ENCODE data around the gene IRGQ. TPM values are rescaled to one million over a fixed set of nuclear protein-coding genes. Genes with fewer than 3 reads are reported as not detected.

The IRGQ gene
- total RNA-seq, 1 experiment from 2014 or later: 34.2 TPM

DNA sequence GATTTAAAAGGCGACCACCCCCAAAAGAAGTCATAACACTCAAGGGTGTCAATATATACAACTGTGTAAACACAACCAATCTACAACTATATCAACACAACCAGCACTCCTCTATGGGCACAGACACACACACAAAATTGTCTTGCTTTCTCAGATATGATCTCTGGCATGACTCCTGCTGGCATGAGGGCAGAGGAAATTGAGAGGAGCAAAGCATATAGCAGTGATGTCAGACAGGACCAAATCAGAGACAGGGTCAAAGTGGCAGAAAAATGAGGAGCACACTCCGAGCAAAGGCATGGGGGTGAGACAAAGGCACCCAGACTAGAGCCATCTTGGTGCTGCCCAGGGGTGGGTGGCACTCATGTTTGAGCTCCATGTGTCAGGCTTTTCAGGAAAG is 9.6 kb downstream of the IRGQ start:
- CTCF ChIA-PET: no interaction called here
- H3K36me3 Mint-ChIP-seq (ENCODE audit: insufficient read depth, unreplicated experiment): peaks cover 17% of the 10 kb centered on the region

DNA sequence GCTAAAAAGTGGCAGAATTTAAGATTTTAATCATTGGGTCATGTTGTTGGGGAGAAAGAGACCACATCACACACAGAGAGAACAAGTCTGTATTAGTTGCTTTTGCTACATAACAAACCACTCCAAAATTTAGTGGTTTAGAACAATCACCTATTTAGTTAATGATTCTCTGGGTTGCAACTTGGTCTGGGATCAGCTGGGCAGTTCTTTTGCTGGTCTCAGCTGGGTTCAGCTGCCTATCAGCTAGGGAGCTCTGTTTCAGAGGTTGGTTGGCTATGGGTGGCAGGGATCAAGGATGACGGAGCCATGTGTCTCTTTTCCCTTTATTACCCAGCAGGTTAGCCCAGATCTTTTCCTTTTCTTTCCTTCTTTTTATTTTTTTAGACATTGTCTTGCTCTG is 11.4 kb downstream of the IRGQ start:
- no TSS peak for BruUV-seq (replicated peaks)
- peaks cover 10% of the 10 kb centered on the region for H3K4me1 Mint-ChIP-seq (ENCODE audit: low read depth, unreplicated experiment)
- H3K4me3 Mint-ChIP-seq (ENCODE audit: low read depth, unreplicated experiment): no peak overlapping the region
- no peaks in the 10 kb centered on the region for H3K27me3 Mint-ChIP-seq (ENCODE audit: unreplicated experiment)
- TF ChIP-seq, protein P1, sequence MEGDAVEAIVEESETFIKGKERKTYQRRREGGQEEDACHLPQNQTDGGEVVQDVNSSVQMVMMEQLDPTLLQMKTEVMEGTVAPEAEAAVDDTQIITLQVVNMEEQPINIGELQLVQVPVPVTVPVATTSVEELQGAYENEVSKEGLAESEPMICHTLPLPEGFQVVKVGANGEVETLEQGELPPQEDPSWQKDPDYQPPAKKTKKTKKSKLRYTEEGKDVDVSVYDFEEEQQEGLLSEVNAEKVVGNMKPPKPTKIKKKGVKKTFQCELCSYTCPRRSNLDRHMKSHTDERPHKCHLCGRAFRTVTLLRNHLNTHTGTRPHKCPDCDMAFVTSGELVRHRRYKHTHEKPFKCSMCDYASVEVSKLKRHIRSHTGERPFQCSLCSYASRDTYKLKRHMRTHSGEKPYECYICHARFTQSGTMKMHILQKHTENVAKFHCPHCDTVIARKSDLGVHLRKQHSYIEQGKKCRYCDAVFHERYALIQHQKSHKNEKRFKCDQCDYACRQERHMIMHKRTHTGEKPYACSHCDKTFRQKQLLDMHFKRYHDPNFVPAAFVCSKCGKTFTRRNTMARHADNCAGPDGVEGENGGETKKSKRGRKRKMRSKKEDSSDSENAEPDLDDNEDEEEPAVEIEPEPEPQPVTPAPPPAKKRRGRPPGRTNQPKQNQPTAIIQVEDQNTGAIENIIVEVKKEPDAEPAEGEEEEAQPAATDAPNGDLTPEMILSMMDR (IDR thresholded peaks at IDR 0.05; ENCODE audit: unreplicated experiment): no peak
- H3K36me3 Mint-ChIP-seq (ENCODE audit: insufficient read depth, unreplicated experiment): peaks cover 7% of the 10 kb centered on the region
- intact Hi-C loops (cut with micrococcal nuclease; ENCODE audit: unreplicated experiment): no loop called here
- CTCF ChIA-PET: interaction anchor here (0.5 to 0.9 kb wide), 3 partner anchors 11 to 884 kb away, joined by 3 to 5 read pairs (median 4); partner anchors contain the start of gene IRGQ
- H3K9me3 Mint-ChIP-seq (ENCODE audit: low read depth, unreplicated experiment): no peaks in the 10 kb centered on the region
- H3K27ac Mint-ChIP-seq (ENCODE audit: unreplicated experiment): no peak overlapping the region
- no peak for DNase-seq

More for the DNA sequence above, 9.6 kb downstream of the IRGQ start:
- Mint-ChIP-seq H3K4me1 (ENCODE audit: low read depth, unreplicated experiment) (peaks cover 10% of the 10 kb centered on the region), H3K9me3 (ENCODE audit: low read depth, unreplicated experiment) (no peaks in the 10 kb centered on the region), H3K27me3 (ENCODE audit: unreplicated experiment) (no peaks in the 10 kb centered on the region), H3K27ac (ENCODE audit: unreplicated experiment) (no peak overlapping the region), H3K4me3 (ENCODE audit: low read depth, unreplicated experiment) (no peak overlapping the region)
- BruUV-seq (replicated peaks): no TSS peak
- TF ChIP-seq, protein P1 (IDR thresholded peaks at IDR 0.05; ENCODE audit: unreplicated experiment): no peak
- intact Hi-C loops (cut with micrococcal nuclease; ENCODE audit: unreplicated experiment): no loop called here
- no peak for DNase-seq

- Mint-ChIP-seq H3K27me3 (ENCODE audit: unreplicated experiment) (peaks cover 14% of the 10 kb centered on the region), H3K4me1 (ENCODE audit: low read depth, unreplicated experiment) (peaks cover 10% of the 10 kb centered on the region), H3K36me3 (ENCODE audit: insufficient read depth, unreplicated experiment) (no peaks in the 10 kb centered on the region), H3K9me3 (ENCODE audit: low read depth, unreplicated experiment) (no peaks in the 10 kb centered on the region), H3K4me3 (ENCODE audit: low read depth, unreplicated experiment) (no peak overlapping the region), H3K27ac (ENCODE audit: unreplicated experiment) (no peak overlapping the region)
- TF ChIP-seq, protein P1 (IDR thresholded peaks at IDR 0.05; ENCODE audit: unreplicated experiment): no peak
- CTCF ChIA-PET: interaction anchor here (0.6 kb wide), 1 partner anchor 313 kb away, joined by 3 read pairs; the partner anchor contains the start of gene PSG9
- no TSS peak for BruUV-seq (replicated peaks)
- no peak for DNase-seq
- intact Hi-C loops (cut with micrococcal nuclease; ENCODE audit: unreplicated experiment): no loop called here
These were observed 13.4 kb downstream of the IRGQ start for GRCh38 chr19:43582495-43582894.

DNA sequence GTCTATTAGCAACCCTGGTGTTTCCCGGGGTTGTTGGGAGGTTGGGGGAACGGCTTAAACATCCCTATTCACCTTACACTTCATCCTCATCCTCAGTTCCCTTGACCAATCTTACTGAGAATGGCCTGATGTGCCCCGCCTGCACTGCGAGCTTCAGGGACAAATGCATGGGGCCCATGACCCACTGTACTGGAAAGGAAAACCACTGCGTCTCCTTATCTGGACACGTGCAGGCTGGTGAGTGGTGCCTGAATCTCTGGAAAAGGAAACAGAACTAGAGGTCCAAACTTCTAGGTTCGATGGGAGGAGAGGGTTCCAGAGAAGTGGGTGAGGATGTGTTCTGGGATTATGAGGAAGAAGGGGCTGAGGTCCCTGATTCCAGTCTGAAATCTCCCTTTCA is 14.5 kb downstream of the IRGQ start:
- Mint-ChIP-seq H3K36me3 (ENCODE audit: insufficient read depth, unreplicated experiment) (no peaks in the 10 kb centered on the region), H3K4me1 (ENCODE audit: low read depth, unreplicated experiment) (peaks cover 10% of the 10 kb centered on the region), H3K27ac (ENCODE audit: unreplicated experiment) (no peak overlapping the region), H3K27me3 (ENCODE audit: unreplicated experiment) (peaks cover 14% of the 10 kb centered on the region), H3K4me3 (ENCODE audit: low read depth, unreplicated experiment) (no peak overlapping the region), H3K9me3 (ENCODE audit: low read depth, unreplicated experiment) (no peaks in the 10 kb centered on the region)
- intact Hi-C loops (cut with micrococcal nuclease; ENCODE audit: unreplicated experiment): no loop called here
- TF ChIP-seq, protein P1 (IDR thresholded peaks at IDR 0.05; ENCODE audit: unreplicated experiment): no peak
- no TSS peak for BruUV-seq (replicated peaks)
- DNase-seq: no peak
- CTCF ChIA-PET: no interaction called here
